Neural cell (in vitro differentiated cells): ENCODE data around the gene F12. TPM values are rescaled to one million over a fixed set of nuclear protein-coding genes. Genes with fewer than 3 reads are reported as not detected.
A peak's percentile ranks its signal among the peaks of the same experiment; 100 is the strongest.

Experiments used
- H2AFZ ChIP-seq: fragments of 200-600, 300-800 bp; sonication (generic), shearing (Covaris generic); 2 replicates; pipeline ENCODE4 v1.6.0; 2014; ENCODE audit warnings: low read depth, mild to moderate bottlenecking, antibody characterized with exemption, low read length, moderate library complexity
- H3F3A ChIP-seq: fragments of 200-600 bp; shearing (Covaris generic); 2 replicates; pipeline ENCODE4 v1.6.1; 2016; ENCODE audit warnings: mild to moderate bottlenecking, moderate library complexity, mixed read lengths, antibody characterized with exemption, low read length; ENCODE audit not compliant: insufficient read depth, poor library complexity, severe bottlenecking
- H3K27ac ChIP-seq: fragments of 200-600, 300-800 bp; sonication (generic), shearing (Covaris generic); 2 replicates; pipeline ENCODE4 v1.5.1; 2014; ENCODE audit warnings: mild to moderate bottlenecking, low read length, moderate library complexity
- H3K27me3 ChIP-seq: fragments of 300-800, 200-600 bp; sonication (generic), shearing (Covaris generic); 2 replicates; pipeline ENCODE4 v1.6.0; 2014; ENCODE audit warnings: mild to moderate bottlenecking, low read depth, low read length, moderate library complexity; ENCODE audit not compliant: insufficient read depth
- H3K36me3 ChIP-seq: fragments of 300-800, 200-600 bp; sonication (generic), shearing (Covaris generic); 2 replicates; pipeline ENCODE4 v1.5.1; 2014; ENCODE audit warnings: mild to moderate bottlenecking, antibody characterized with exemption, low read length, moderate library complexity; ENCODE audit not compliant: insufficient read depth
- H3K4me2 ChIP-seq: fragments of 300-800, 200-600 bp; sonication (generic), shearing (Covaris generic); 2 replicates; pipeline ENCODE4 v1.6.0; 2014; ENCODE audit warnings: mild to moderate bottlenecking, low read length
- H3K4me3 ChIP-seq: fragments of 300-800, 200-600 bp; sonication (generic), shearing (Covaris generic); 2 replicates; pipeline ENCODE4 v1.5.1; 2014; ENCODE audit warnings: mild to moderate bottlenecking, low read length, moderate library complexity
- H3K79me2 ChIP-seq: fragments of 200-600 bp; shearing (Covaris generic); replicated peaks from 2 replicates; pipeline ENCODE4 v1.6.0; 2014; ENCODE audit warnings: mild to moderate bottlenecking, low read length, moderate library complexity; ENCODE audit not compliant: insufficient read depth
- H3K9ac ChIP-seq: fragments of 300-800, 200-600 bp; sonication (generic), shearing (Covaris generic); 2 replicates; pipeline ENCODE4 v1.6.1; 2016; ENCODE audit warnings: mild to moderate bottlenecking, low read length, mixed read lengths
- H3K9me2 ChIP-seq: fragments of 200-600 bp; shearing (Covaris generic); 2 replicates; pipeline ENCODE4 v1.6.1; 2016; ENCODE audit warnings: mild to moderate bottlenecking, low read length, mixed read lengths; ENCODE audit not compliant: insufficient read depth
- H3K9me3 ChIP-seq: fragments of 200-600, 300-800 bp; sonication (generic), shearing (Covaris generic); 2 replicates; pipeline ENCODE4 v1.6.1; 2016; ENCODE audit warnings: mild to moderate bottlenecking, mixed run types, low read length, moderate library complexity, mixed read lengths
- H4K20me1 ChIP-seq: fragments of 200-600 bp; shearing (Covaris generic); 2 replicates; pipeline ENCODE4 v1.6.1; 2016; ENCODE audit warnings: mild to moderate bottlenecking, mixed run types; ENCODE audit not compliant: insufficient read depth
- EP300 ChIP-seq: fragments of 450-650 bp; conservative IDR thresholded peaks from 2 replicates; pipeline ENCODE4 v1.6.1; 2014; ENCODE audit warnings: antibody characterized with exemption, mild to moderate bottlenecking, moderate library complexity; ENCODE audit not compliant: poor library complexity, severe bottlenecking
- EZH2 ChIP-seq: fragments of 200-600, 300-800 bp; shearing (Covaris generic), sonication (generic); IDR thresholded peaks from 2 replicates; pipeline ENCODE4 v1.6.1; 2014; ENCODE audit warnings: antibody characterized with exemption, low read length, borderline replicate concordance, mild to moderate bottlenecking; ENCODE audit not compliant: insufficient read depth, poor library complexity, severe bottlenecking
- MXI1 ChIP-seq: fragments of 450-650 bp; conservative IDR thresholded peaks from 2 replicates; pipeline ENCODE4 v1.6.1; 2014; ENCODE audit warnings: antibody characterized with exemption, mild to moderate bottlenecking; ENCODE audit not compliant: poor library complexity, severe bottlenecking
- POLR2AphosphoS5 ChIP-seq: IDR thresholded peaks from 2 replicates; pipeline ENCODE4 v1.6.1; 2012
- RAD21 ChIP-seq: fragments of 450-650 bp; conservative IDR thresholded peaks from 2 replicates; pipeline ENCODE4 v1.6.1; 2014; ENCODE audit warnings: antibody characterized with exemption, mild to moderate bottlenecking, moderate library complexity
- SMC3 ChIP-seq: fragments of 450-650 bp; conservative IDR thresholded peaks from 2 replicates; pipeline ENCODE4 v1.6.1; 2014; ENCODE audit warnings: antibody characterized with exemption, mild to moderate bottlenecking, moderate library complexity; ENCODE audit not compliant: poor library complexity
- TAF1 ChIP-seq: IDR thresholded peaks from 2 replicates; pipeline ENCODE4 v1.6.1; 2012; ENCODE audit warnings: low read depth
- polyA plus RNA-seq: library from polyadenylated mRNA; depleted of rRNA; stranded (reverse); fragments of >200 nt; gene quantifications from 2 replicates; pipeline ENCODE4 v1.2.3, GENCODE V29; 2014
- TF ChIP-seq, protein P1 (sequence below): fragments of 450-650 bp; IDR thresholded peaks from 2 replicates; pipeline ENCODE4 v1.5.1; 2014; ENCODE audit warnings: antibody characterized with exemption, mild to moderate bottlenecking, moderate library complexity; ENCODE audit not compliant: poor library complexity, severe bottlenecking
- TF ChIP-seq, protein P2 (sequence below): IDR thresholded peaks from 2 replicates; pipeline ENCODE4 v1.6.1; 2012; ENCODE audit warnings: borderline replicate concordance

Gene F12
- polyA plus RNA-seq, 1 donor from 2014 or later: 1.4 TPM

DNA sequence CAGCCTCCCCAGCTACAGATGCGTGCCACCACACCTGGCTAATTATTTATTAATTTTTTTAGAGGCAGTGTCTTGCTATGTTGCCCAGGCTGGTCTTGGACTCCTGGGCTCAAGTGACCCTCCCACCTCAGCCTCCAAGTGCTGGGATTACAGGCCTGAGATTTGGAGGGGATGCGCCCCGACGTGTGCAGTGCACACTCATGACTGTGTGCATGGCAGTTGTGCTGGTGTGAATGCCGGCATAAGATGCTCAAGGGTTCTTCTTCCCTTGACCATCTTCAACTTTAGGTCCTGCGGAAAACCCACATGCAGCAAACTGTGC, 28.6 kb downstream of the F12 start:
- Histone ChIP-seq H3K27me3 (no peaks in the 10 kb centered on the region), H3K27ac (peak overlapping the region; percentile 34), H3K4me2 (no peak overlapping the region), H3F3A (no peaks in the 10 kb centered on the region), H3K4me3 (no peak overlapping the region), H3K9me3 (no peaks in the 10 kb centered on the region), H4K20me1 (no peaks in the 10 kb centered on the region), H3K9me2 (no peaks in the 10 kb centered on the region), H2AFZ (no peak overlapping the region), H3K36me3 (no peaks in the 10 kb centered on the region), H3K9ac (peak overlapping the region; percentile 22), H3K79me2 (no peaks in the 10 kb centered on the region)
- no peak for TF ChIP-seq EP300
- TF ChIP-seq SMC3: no peak
- TF ChIP-seq MXI1: no peak
- TF ChIP-seq RAD21: no peak
- no peak for TF ChIP-seq EZH2
- TF ChIP-seq, protein P1, sequence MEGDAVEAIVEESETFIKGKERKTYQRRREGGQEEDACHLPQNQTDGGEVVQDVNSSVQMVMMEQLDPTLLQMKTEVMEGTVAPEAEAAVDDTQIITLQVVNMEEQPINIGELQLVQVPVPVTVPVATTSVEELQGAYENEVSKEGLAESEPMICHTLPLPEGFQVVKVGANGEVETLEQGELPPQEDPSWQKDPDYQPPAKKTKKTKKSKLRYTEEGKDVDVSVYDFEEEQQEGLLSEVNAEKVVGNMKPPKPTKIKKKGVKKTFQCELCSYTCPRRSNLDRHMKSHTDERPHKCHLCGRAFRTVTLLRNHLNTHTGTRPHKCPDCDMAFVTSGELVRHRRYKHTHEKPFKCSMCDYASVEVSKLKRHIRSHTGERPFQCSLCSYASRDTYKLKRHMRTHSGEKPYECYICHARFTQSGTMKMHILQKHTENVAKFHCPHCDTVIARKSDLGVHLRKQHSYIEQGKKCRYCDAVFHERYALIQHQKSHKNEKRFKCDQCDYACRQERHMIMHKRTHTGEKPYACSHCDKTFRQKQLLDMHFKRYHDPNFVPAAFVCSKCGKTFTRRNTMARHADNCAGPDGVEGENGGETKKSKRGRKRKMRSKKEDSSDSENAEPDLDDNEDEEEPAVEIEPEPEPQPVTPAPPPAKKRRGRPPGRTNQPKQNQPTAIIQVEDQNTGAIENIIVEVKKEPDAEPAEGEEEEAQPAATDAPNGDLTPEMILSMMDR: no peak
- no peak for TF ChIP-seq POLR2AphosphoS5
- TF ChIP-seq, protein P2, sequence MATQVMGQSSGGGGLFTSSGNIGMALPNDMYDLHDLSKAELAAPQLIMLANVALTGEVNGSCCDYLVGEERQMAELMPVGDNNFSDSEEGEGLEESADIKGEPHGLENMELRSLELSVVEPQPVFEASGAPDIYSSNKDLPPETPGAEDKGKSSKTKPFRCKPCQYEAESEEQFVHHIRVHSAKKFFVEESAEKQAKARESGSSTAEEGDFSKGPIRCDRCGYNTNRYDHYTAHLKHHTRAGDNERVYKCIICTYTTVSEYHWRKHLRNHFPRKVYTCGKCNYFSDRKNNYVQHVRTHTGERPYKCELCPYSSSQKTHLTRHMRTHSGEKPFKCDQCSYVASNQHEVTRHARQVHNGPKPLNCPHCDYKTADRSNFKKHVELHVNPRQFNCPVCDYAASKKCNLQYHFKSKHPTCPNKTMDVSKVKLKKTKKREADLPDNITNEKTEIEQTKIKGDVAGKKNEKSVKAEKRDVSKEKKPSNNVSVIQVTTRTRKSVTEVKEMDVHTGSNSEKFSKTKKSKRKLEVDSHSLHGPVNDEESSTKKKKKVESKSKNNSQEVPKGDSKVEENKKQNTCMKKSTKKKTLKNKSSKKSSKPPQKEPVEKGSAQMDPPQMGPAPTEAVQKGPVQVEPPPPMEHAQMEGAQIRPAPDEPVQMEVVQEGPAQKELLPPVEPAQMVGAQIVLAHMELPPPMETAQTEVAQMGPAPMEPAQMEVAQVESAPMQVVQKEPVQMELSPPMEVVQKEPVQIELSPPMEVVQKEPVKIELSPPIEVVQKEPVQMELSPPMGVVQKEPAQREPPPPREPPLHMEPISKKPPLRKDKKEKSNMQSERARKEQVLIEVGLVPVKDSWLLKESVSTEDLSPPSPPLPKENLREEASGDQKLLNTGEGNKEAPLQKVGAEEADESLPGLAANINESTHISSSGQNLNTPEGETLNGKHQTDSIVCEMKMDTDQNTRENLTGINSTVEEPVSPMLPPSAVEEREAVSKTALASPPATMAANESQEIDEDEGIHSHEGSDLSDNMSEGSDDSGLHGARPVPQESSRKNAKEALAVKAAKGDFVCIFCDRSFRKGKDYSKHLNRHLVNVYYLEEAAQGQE: no peak
- no peak for TF ChIP-seq TAF1

DNA sequence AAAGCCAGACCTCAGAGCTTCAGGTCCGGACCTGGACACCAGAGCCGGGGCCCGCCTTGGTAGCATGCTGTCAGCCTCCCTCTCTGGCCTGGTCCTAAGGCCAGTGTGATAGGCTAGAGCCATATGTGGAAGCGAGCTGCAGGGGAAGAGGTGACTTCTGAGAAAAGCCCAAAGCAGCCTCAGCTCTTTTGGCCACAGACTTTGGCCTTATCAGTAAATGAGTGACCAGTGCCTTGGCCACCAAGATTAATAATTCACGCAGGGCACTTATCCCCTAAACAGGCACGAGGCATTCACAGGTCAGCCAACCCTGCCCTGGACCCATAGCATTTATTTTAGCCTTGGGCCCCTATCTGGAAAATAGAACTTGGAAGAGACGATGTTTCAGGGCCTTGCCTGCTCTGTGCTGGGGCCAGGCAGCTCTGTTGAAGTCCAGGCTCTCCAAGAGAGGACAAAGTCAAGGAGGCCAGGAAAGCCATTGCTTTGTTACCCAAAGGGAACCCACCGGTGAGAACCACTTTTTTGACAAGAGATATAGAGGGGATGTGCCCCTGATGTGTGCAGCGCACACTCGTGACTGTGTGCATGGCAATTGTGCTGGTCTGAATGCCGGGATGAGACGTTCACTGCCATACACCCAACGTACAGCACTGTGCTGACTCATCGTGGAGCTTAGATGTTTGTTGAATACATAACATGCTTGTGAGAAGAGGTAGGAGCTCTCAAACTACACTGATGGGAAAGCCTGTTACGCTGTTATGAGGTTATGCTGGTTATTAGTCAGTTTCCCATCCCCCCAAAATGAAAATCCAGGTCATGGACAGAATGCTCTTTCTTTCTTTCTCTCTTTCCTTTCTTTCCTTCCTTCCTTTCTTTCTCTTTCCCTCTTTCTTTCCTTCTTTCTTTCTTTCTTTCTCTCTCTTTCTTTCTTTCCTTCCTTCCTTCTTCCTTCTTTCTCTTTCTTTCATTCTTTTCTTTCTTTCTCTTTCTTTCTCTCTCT, 30.2 kb downstream of the F12 start:
- Histone ChIP-seq H2AFZ (no peak overlapping the region), H4K20me1 (no peaks in the 10 kb centered on the region), H3K9me2 (no peaks in the 10 kb centered on the region), H3K4me3 (no peak overlapping the region), H3F3A (no peaks in the 10 kb centered on the region), H3K36me3 (no peaks in the 10 kb centered on the region), H3K79me2 (no peaks in the 10 kb centered on the region), H3K9ac (no peak overlapping the region), H3K27ac (no peak overlapping the region), H3K27me3 (no peaks in the 10 kb centered on the region), H3K4me2 (no peak overlapping the region), H3K9me3 (no peaks in the 10 kb centered on the region)
- no peak for TF ChIP-seq POLR2AphosphoS5
- TF ChIP-seq, protein P1: no peak
- no peak for TF ChIP-seq EZH2
- no peak for TF ChIP-seq RAD21
- no peak for TF ChIP-seq EP300
- TF ChIP-seq SMC3: no peak
- TF ChIP-seq, protein P2: no peak
- no peak for TF ChIP-seq TAF1
- no peak for TF ChIP-seq MXI1
